HepG2 (cell line): Measurements from ENCODE around the gene EMP2. TPM values are rescaled to one million over a fixed set of nuclear protein-coding genes. Genes with fewer than 3 reads are reported as not detected.

Experiments
- ATAC-seq: fragments of 200-7000 bp; cut with Tn5 transposase; 3 replicates; pipeline ENCODE4 v1.9.1; 2020; ENCODE audit warnings: mild to moderate bottlenecking, moderate library complexity
- BruUV-seq: library from RNA; stranded (reverse); fragments of 400-500 nt; replicated peaks from 2 replicates; lab custom pipeline; 2021; lab: Mats Ljungman, UMichigan
- CTCF ChIA-PET: fragments of 300-600 bp; formaldehyde crosslinking; extraction: SDS; loops from one replicate; lab custom pipeline; 2021; ENCODE audit warnings: low total read pairs, inconsistent platforms, low intra/inter-chr PET ratio; lab: Yijun Ruan, JAX
- POLR2A ChIA-PET: fragments of 350-600 bp; sonication (Branson Sonifier 250); formaldehyde crosslinking; loops from one replicate; lab custom pipeline; 2020; ENCODE audit warnings: antibody characterized with exemption, inconsistent platforms; lab: Yijun Ruan, JAX
- DNase-seq: peaks from one replicate; pipeline ENCODE4 v3.0.0-alpha.2; 2015; ENCODE audit warnings: low spot score
- FAIRE-seq: peaks from 3 replicates; lab custom pipeline; 2011; peaks lifted over from hg19 to GRCh38; lab: Jason Lieb, UNC
- H2AFZ ChIP-seq: one replicate; pipeline ENCODE4 v1.6.1; 2011; ENCODE audit warnings: low read length, inconsistent platforms
- H3K27ac ChIP-seq: fragments of 300-600 bp; 3 replicates; pipeline ENCODE4 v1.8.0; 2011; ENCODE audit warnings: mixed run types, mild to moderate bottlenecking, mixed read lengths, low read length, inconsistent platforms; ENCODE audit not compliant: insufficient read depth; ENCODE audit errors: extremely low read length
- H3K27me3 ChIP-seq, 2 experiments: fragments of 200-600 bp in 1 of 2; 2 replicates in 1 of 2; 3 replicates in 1 of 2; pipeline versions ENCODE4 v1.6.0 to v1.8.0; 2011; ENCODE audit warnings: low read length in 2 of 2, mild to moderate bottlenecking in 2 of 2, moderate library complexity in 2 of 2, inconsistent platforms in 1 of 2; ENCODE audit not compliant: insufficient read depth in 2 of 2, control insufficient read depth in 1 of 2
- H3K36me3 ChIP-seq, 2 experiments: fragments of 200-600 bp in 1 of 2; replicated peaks in 1 of 2; 2 replicates in 1 of 2; 3 replicates in 1 of 2; pipeline versions ENCODE4 v1.5.1 to v1.8.0; 2011; ENCODE audit warnings: low read length in 2 of 2, inconsistent platforms in 1 of 2; ENCODE audit not compliant: insufficient read depth in 2 of 2, control insufficient read depth in 1 of 2
- H3K4me1 ChIP-seq: 2 replicates; pipeline ENCODE4 v1.5.1; 2012; ENCODE audit warnings: low read length, inconsistent platforms; ENCODE audit not compliant: insufficient read depth
- H3K4me2 ChIP-seq: 2 replicates; pipeline ENCODE4 v1.6.0; 2011; ENCODE audit warnings: low read depth, low read length, inconsistent platforms
- H3K4me3 ChIP-seq, 3 experiments: fragments of 200-600 bp in 1 of 3; sonication (generic), shearing (Covaris generic) in 1 of 3; replicated peaks in 1 of 3; 2 replicates each; pipeline ENCODE4 v1.5.1; 2011 to 2016; ENCODE audit warnings: low read length in 3 of 3, inconsistent platforms in 2 of 3, low read depth in 2 of 3, mild to moderate bottlenecking in 2 of 3, control low read depth in 1 of 3, mixed read lengths in 1 of 3; ENCODE audit not compliant: insufficient read depth in 1 of 3
- H3K79me2 ChIP-seq: one replicate; pipeline ENCODE4 v1.6.1; 2011; ENCODE audit warnings: low read length, inconsistent platforms; ENCODE audit not compliant: insufficient read depth
- H3K9ac ChIP-seq: 2 replicates; pipeline ENCODE4 v1.6.0; 2011; ENCODE audit warnings: mild to moderate bottlenecking, low read depth, low read length, inconsistent platforms; ENCODE audit not compliant: insufficient read depth
- H3K9me3 ChIP-seq: 2 replicates; pipeline ENCODE4 v1.5.1; 2012; ENCODE audit warnings: mild to moderate bottlenecking, low read length
- H4K20me1 ChIP-seq: 2 replicates; pipeline ENCODE4 v1.6.0; 2011; ENCODE audit warnings: inconsistent platforms, mild to moderate bottlenecking, low read length, moderate library complexity; ENCODE audit not compliant: insufficient read depth
- CREM ChIP-seq, 2 experiments: sonication (generic) in 1 of 2; formaldehyde crosslinking in 1 of 2; IDR thresholded peaks; 2 replicates each; pipeline versions ENCODE4 v1.4.0 to v1.6.1; 2016 to 2020; ENCODE audit warnings: antibody characterized with exemption in 1 of 2, mild to moderate bottlenecking in 1 of 2, missing genetic modification reagents in 1 of 2
- FOSL2 ChIP-seq: sonication (generic); formaldehyde crosslinking; IDR thresholded peaks from 2 replicates; pipeline ENCODE4 v1.4.0; 2020; ENCODE audit warnings: missing genetic modification reagents
- GABPA ChIP-seq, 2 experiments: IDR thresholded peaks; 2 replicates each; pipeline ENCODE4 v1.6.1; 2011 to 2016; ENCODE audit warnings: low read depth in 2 of 2, low read length in 1 of 2, missing biosample characterization in 1 of 2, missing genetic modification characterization in 1 of 2
- IRF2 ChIP-seq: IDR thresholded peaks from 2 replicates; pipeline ENCODE4 v1.6.1; 2018; ENCODE audit warnings: missing genetic modification reagents, missing compliant biosample characterization
- RCOR2 ChIP-seq: IDR thresholded peaks from 2 replicates; pipeline ENCODE4 v1.6.1; 2016; ENCODE audit warnings: missing biosample characterization, missing genetic modification reagents
- STAG1 ChIP-seq: sonication (generic); formaldehyde crosslinking; IDR thresholded peaks from 2 replicates; pipeline ENCODE4 v1.4.0; 2020; ENCODE audit warnings: missing genetic modification reagents
- ZNF24 ChIP-seq: fragments of 450-650 bp; IDR thresholded peaks from 2 replicates; pipeline ENCODE4 v1.6.1; 2017; ENCODE audit warnings: antibody characterized with exemption, mild to moderate bottlenecking
- ZNF614 ChIP-seq: IDR thresholded peaks from 2 replicates; pipeline ENCODE4 v1.6.1; 2018; ENCODE audit warnings: missing biosample characterization, missing genetic modification reagents, inconsistent platforms, borderline replicate concordance
- in situ Hi-C: cut with HindIII; loops from 2 replicates; pipeline ENCODE4 v1.10.0; 2017; ENCODE audit warnings: low pct_unique_long_range_greater_than_20kb; ENCODE audit not compliant: extremely low pct_ligation_motif_present
- intact Hi-C: fragments of 100-400 bp; cut with micrococcal nuclease; formaldehyde crosslinking; loops from one replicate; pipeline ENCODE4 v1.10.0; 2022; ENCODE audit not compliant: unreplicated experiment
- polyA plus RNA-seq, 8 experiments: library from polyadenylated mRNA; depleted of rRNA in 3 of 8; stranded (reverse) in 7 of 8; unstranded in 1 of 8; fragments of >200 nt; fragmentation: Illumina TruSeq in 4 of 8; extraction: Trizol in 4 of 8; gene quantifications; 2 replicates each; pipeline versions ENCODE4 v1.2.1 to v1.2.3, GENCODE V29; 2011 to 2016; ENCODE audit warnings: low read depth in 4 of 8, missing spikeins in 1 of 8, mixed read lengths in 1 of 8; ENCODE audit not compliant: insufficient read depth in 1 of 8
- total RNA-seq, 5 experiments: library from RNA; depleted of rRNA; stranded (reverse); fragments of >200 nt; fragmentation: Illumina TruSeq; extraction: Trizol; gene quantifications; 2 replicates each; pipeline ENCODE4 v1.2.3, GENCODE V29; 2016; ENCODE audit warnings: low read depth in 1 of 5
- TF ChIP-seq, protein P1 (sequence below): sonication (generic); formaldehyde crosslinking; conservative IDR thresholded peaks from 2 replicates; pipeline ENCODE4 v1.8.0; 2022; ENCODE audit warnings: low read depth, missing genetic modification reagents
- TF ChIP-seq, protein P2 (sequence below): sonication (generic); formaldehyde crosslinking; IDR thresholded peaks from 2 replicates; pipeline ENCODE4 v1.8.1; 2023; ENCODE audit warnings: mild to moderate bottlenecking, moderate library complexity, missing genetic modification reagents
- TF ChIP-seq, protein P3 (sequence below): sonication (generic); formaldehyde crosslinking; IDR thresholded peaks from 2 replicates; pipeline ENCODE4 v1.4.0; 2020; ENCODE audit warnings: mild to moderate bottlenecking, missing genetic modification reagents
- TF ChIP-seq, protein P4 (sequence below): sonication (generic); formaldehyde crosslinking; IDR thresholded peaks from 2 replicates; pipeline ENCODE4 v1.4.0; 2020; ENCODE audit warnings: missing genetic modification reagents

The EMP2 gene
- total and polyA plus RNA-seq, 2 of the 13 experiments (the other 11 are each of a cell fraction or from before 2014, with no cell fraction given), result 24.6 to 91.2 TPM

DNA sequence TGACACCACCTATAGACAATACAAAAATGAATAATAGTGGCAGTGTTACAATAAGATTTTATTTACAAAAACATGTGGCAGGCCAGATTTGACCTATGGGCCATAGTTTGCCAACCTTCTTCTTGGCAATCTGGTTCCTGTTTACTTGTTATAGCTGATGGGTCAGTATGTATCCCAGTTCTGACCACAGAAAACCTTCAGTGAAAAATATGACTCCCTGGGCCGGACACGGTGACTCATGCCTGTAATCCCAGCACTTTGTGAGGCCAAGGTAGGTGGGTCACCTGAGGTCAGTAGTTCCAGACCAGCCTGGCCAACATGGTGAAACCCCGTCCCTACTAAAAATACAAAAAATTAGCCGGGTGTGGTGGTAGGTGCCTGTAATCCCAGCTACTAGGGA is 46.8 kb downstream of the EMP2 start (continued):
- TF ChIP-seq FOSL2 (CRISPR knock-in tag), result peak; percentile 94
- peak; percentile 39; the same call in 1 of the 2 replicates for TF ChIP-seq ZNF614
- TF ChIP-seq STAG1 (CRISPR knock-in tag), result 0 out of 2 replicates have a peak, but pooled peaks have one; percentile 3
- 0 out of 2 replicates have a peak, but pooled peaks have one; percentile 43 for TF ChIP-seq IRF2 (CRISPR knock-in tag)
- 0 out of 2 replicates have a peak, but pooled peaks have one; percentile 41 for TF ChIP-seq RCOR2

DNA sequence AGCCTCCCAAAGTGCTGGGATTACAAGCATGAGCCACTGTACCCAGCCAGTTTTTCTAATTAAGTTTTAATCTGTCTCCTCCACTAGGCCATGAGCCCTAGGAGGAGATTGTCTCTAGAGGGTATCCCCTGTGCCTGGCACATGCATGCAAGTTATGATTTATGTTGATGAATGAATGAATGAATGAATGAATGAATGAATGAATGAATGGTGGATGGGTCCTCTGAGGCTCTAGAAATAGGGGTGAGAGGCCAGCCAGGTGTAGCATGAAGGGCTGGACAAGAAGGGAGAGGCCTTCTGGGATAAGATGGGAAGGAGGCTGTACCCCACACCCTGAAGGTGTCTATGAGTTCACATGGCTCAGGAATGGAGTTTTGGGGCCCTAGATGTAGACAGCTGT is 48.8 kb downstream of the EMP2 start:
- no peak overlapping the region for H3K27ac ChIP-seq
- no peak overlapping the region for H2AFZ ChIP-seq
- ATAC-seq (no peak), FAIRE-seq (no peak), DNase-seq (no peak)
- H3K36me3 ChIP-seq, result peaks cover 10 to 31% of the 10 kb centered on the region in 2 experiments
- intact Hi-C loops (no loop called here), in situ Hi-C loops (no loop called here)
- peaks cover 13% of the 10 kb centered on the region for H3K4me1 ChIP-seq
- ChIA-PET CTCF (no interaction called here), POLR2A (interaction anchor here (0.6 to 1.8 kb wide), 2 partner anchors 11 to 1332 kb away, joined by 3 to 4 read pairs; no protein-coding TSS in a partner anchor)
- TF ChIP-seq CREM (IDR thresholded peaks at IDR 0.05) (no peak), CREM (CRISPR knock-in tag; IDR thresholded peaks at IDR 0.05) (no peak), GABPA (IDR thresholded peaks at IDR 0.05; ENCODE audit: low read depth, low read length) (no peak), GABPA (CRISPR knock-in tag; IDR thresholded peaks at IDR 0.05; ENCODE audit: low read depth) (no peak), ZNF24 (peak; percentile 92)
- TF ChIP-seq, protein P1, sequence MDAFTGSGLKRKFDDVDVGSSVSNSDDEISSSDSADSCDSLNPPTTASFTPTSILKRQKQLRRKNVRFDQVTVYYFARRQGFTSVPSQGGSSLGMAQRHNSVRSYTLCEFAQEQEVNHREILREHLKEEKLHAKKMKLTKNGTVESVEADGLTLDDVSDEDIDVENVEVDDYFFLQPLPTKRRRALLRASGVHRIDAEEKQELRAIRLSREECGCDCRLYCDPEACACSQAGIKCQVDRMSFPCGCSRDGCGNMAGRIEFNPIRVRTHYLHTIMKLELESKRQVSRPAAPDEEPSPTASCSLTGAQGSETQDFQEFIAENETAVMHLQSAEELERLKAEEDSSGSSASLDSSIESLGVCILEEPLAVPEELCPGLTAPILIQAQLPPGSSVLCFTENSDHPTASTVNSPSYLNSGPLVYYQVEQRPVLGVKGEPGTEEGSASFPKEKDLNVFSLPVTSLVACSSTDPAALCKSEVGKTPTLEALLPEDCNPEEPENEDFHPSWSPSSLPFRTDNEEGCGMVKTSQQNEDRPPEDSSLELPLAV, result no peak
- TF ChIP-seq, protein P2, sequence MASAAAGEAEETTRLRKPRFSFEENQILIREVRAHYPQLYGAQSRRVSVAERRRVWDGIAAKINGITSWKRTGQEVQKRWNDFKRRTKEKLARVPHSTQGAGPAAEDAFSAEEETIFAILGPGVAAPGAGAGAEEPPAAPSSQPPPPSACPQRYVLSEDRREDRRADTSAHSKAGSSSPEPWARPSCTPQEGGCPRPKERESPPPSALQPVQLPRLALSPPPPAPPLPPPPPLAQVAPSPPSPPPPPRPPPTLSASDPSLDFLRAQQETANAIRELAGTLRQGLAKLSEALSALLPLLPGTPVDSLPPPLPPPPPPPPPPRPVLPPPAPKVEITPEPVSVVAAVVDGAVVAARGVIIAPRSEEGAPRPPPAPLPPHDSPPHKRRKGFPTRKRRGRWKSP (CRISPR knock-in tag), result no peak
- TF ChIP-seq, protein P3, sequence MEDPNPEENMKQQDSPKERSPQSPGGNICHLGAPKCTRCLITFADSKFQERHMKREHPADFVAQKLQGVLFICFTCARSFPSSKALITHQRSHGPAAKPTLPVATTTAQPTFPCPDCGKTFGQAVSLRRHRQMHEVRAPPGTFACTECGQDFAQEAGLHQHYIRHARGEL, result no peak
- TF ChIP-seq, protein P4, sequence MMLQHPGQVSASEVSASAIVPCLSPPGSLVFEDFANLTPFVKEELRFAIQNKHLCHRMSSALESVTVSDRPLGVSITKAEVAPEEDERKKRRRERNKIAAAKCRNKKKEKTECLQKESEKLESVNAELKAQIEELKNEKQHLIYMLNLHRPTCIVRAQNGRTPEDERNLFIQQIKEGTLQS (CRISPR knock-in tag), result no peak
- no TSS peak for BruUV-seq
- no peak overlapping the region for H3K9ac ChIP-seq
- no peaks in the 10 kb centered on the region for H4K20me1 ChIP-seq
- H3K4me2 ChIP-seq, result no peak overlapping the region
- no peaks in the 10 kb centered on the region for H3K79me2 ChIP-seq
- no peaks in the 10 kb centered on the region for H3K27me3 ChIP-seq
- H3K4me3 ChIP-seq, result no peak overlapping the region
- no peaks in the 10 kb centered on the region for H3K9me3 ChIP-seq
